ENCODE results near the gene TRAPPC10.

The TRAPPC10 gene

DNA sequence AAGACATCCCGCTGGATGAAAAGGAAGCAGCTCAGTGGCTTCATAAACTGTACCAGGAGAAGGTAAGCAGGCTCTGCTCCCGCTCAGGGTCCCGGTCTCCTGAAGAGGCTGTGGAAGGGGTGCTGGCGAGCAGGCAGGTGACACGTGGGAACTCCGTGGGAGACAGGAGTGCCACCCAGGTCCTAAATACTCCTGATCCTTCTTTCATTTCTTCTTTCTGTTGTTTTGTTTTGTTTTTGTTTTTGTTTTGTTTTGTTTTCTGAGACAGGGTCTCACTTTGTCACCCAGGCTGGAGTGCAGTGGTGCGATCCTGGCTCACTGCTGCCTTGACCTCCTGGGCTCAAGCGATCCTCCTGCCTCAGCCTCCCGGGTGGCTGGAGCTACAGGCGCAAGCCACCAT is 34.0 kb upstream of the TRAPPC10 start:
- Histone ChIP-seq H2AFZ (ENCODE audit: low read length) (no peak overlapping the region), H3K4me2 (ENCODE audit: low read depth, low read length, poor library complexity, severe bottlenecking) (no peak overlapping the region), H3K9ac (ENCODE audit: low read depth, low read length, poor library complexity, severe bottlenecking) (no peak overlapping the region), H3K9me3 (ENCODE audit: insufficient read depth, low read depth, low read length) (no peaks in the 10 kb centered on the region), H3K27me3 (ENCODE audit: insufficient read depth, low read length, poor library complexity, severe bottlenecking) (no peaks in the 10 kb centered on the region), H3K4me3 (ENCODE audit: low read length, poor library complexity, severe bottlenecking) (no peak overlapping the region), H3K9me2 (replicated peaks; ENCODE audit: low read depth, low read length) (no peaks in the 10 kb centered on the region), H3K36me3 (ENCODE audit: insufficient read depth, low read length) (peaks cover 12% of the 10 kb centered on the region; the same call in 1 of the 2 replicates), H4K20me1 (ENCODE audit: insufficient read depth, low read length, poor library complexity, severe bottlenecking) (no peaks in the 10 kb centered on the region), H3K79me2 (ENCODE audit: insufficient read depth, low read length) (no peaks in the 10 kb centered on the region), H3F3A (ENCODE audit: low read depth) (no peaks in the 10 kb centered on the region), H3K4me1 (ENCODE audit: insufficient read depth, low read length, poor library complexity, severe bottlenecking) (peaks cover 3% of the 10 kb centered on the region)
- TF ChIP-seq CTCF (conservative IDR thresholded peaks at IDR 0.05; ENCODE audit: low read length) (no peak), EZH2phosphoT487 (IDR thresholded peaks at IDR 0.05; ENCODE audit: borderline replicate concordance) (no peak)

- Histone ChIP-seq H3K4me3 (ENCODE audit: low read length, poor library complexity, severe bottlenecking) (no peak overlapping the region), H3K9ac (ENCODE audit: low read depth, low read length, poor library complexity, severe bottlenecking) (no peak overlapping the region), H3K79me2 (ENCODE audit: insufficient read depth, low read length) (no peaks in the 10 kb centered on the region), H3K4me1 (ENCODE audit: insufficient read depth, low read length, poor library complexity, severe bottlenecking) (peaks cover 4% of the 10 kb centered on the region), H3K9me3 (ENCODE audit: insufficient read depth, low read depth, low read length) (no peaks in the 10 kb centered on the region), H3K9me2 (replicated peaks; ENCODE audit: low read depth, low read length) (no peaks in the 10 kb centered on the region), H4K20me1 (ENCODE audit: insufficient read depth, low read length, poor library complexity, severe bottlenecking) (no peaks in the 10 kb centered on the region), H2AFZ (ENCODE audit: low read length) (no peak overlapping the region), H3K36me3 (ENCODE audit: insufficient read depth, low read length) (peaks cover 8% of the 10 kb centered on the region; the same call in 1 of the 2 replicates), H3K27me3 (ENCODE audit: insufficient read depth, low read length, poor library complexity, severe bottlenecking) (no peaks in the 10 kb centered on the region), H3F3A (ENCODE audit: low read depth) (no peaks in the 10 kb centered on the region), H3K4me2 (ENCODE audit: low read depth, low read length, poor library complexity, severe bottlenecking) (no peak overlapping the region)
- TF ChIP-seq EZH2phosphoT487 (IDR thresholded peaks at IDR 0.05; ENCODE audit: borderline replicate concordance): no peak
- no peak for TF ChIP-seq CTCF (conservative IDR thresholded peaks at IDR 0.05; ENCODE audit: low read length)
Measured at GRCh38 chr21:43979654-43980053, 32.5 kb upstream of the TRAPPC10 start.

DNA sequence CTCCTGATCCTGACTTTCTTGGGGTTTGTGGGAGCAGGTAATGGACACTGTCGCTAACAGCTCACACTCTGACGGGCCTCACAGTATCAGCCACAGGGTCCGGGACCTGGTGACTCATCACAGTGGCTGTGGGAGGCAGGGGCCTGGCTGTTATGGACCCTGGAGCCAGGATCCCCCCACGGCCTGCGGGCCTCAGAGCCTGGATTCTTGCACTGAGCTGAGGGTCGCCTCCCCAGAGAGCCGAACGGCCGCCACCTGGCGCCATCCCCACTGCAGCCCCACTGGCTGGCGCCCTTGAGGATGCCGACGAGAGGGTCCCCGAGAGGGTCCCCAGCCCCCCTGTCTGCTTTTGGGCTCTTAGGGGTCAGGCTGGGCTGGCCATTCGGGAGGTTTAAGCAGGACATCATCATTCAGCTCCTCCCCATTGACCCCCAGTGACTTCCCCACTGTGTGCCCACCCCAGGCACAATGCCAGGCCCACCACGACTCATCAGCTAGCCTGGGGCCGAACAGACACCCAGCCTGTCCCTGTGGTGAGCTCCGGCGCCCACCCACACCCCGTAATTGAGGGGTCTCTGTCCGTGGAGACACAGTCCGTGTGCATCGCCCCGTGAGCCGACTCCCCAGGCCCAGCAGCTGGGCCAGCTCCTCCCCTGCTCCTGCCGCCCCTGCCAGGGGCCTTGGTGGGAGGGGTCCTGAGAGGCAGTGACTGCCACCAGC is 30.8 kb upstream of the TRAPPC10 start:
- Histone ChIP-seq H3K9ac (ENCODE audit: low read depth, low read length, poor library complexity, severe bottlenecking) (no peak overlapping the region), H3F3A (ENCODE audit: low read depth) (no peaks in the 10 kb centered on the region), H2AFZ (ENCODE audit: low read length) (no peak overlapping the region), H3K79me2 (ENCODE audit: insufficient read depth, low read length) (no peaks in the 10 kb centered on the region), H3K36me3 (ENCODE audit: insufficient read depth, low read length) (peaks cover 8% of the 10 kb centered on the region; the same call in 1 of the 2 replicates), H3K9me3 (ENCODE audit: insufficient read depth, low read depth, low read length) (no peaks in the 10 kb centered on the region), H3K27me3 (ENCODE audit: insufficient read depth, low read length, poor library complexity, severe bottlenecking) (no peaks in the 10 kb centered on the region), H3K9me2 (replicated peaks; ENCODE audit: low read depth, low read length) (no peaks in the 10 kb centered on the region), H4K20me1 (ENCODE audit: insufficient read depth, low read length, poor library complexity, severe bottlenecking) (no peaks in the 10 kb centered on the region), H3K4me3 (ENCODE audit: low read length, poor library complexity, severe bottlenecking) (no peak overlapping the region), H3K4me2 (ENCODE audit: low read depth, low read length, poor library complexity, severe bottlenecking) (no peak overlapping the region), H3K4me1 (ENCODE audit: insufficient read depth, low read length, poor library complexity, severe bottlenecking) (peaks cover 4% of the 10 kb centered on the region)
- TF ChIP-seq EZH2phosphoT487 (IDR thresholded peaks at IDR 0.05; ENCODE audit: borderline replicate concordance) (no peak), CTCF (conservative IDR thresholded peaks at IDR 0.05; ENCODE audit: low read length) (no peak)
